GM21529 (cell line): ENCODE data around the gene B9D2.
A peak's percentile ranks its signal among the peaks of the same experiment; 100 is the strongest.

Experiments used
- ATAC-seq: cut with Tn5 transposase; IDR thresholded peaks from one replicate; pipeline ENCODE4 v1.9.1; 2021; ENCODE audit not compliant: unreplicated experiment

Gene B9D2

GRCh38 chr19:41330481-41330880 is 33.5 kb downstream of the B9D2 start:
- ATAC-seq: no peak

GRCh38 chr19:41328842-41329225 is 35.1 kb downstream of the B9D2 start:
- no peak for ATAC-seq

GRCh38 chr19:41328157-41328841 is 35.6 kb downstream of the B9D2 start:
- no peak for ATAC-seq

- ATAC-seq: peak; percentile 46
Observed at GRCh38 chr19:41327576-41328156, 36.3 kb downstream of the B9D2 start.

- no peak for ATAC-seq
Observed at GRCh38 chr19:41327076-41327575, 36.8 kb downstream of the B9D2 start.

- ATAC-seq: no peak
Observed at GRCh38 chr19:41325947-41326706, 37.8 kb downstream of the B9D2 start.

GRCh38 chr19:41325640-41325946 is 38.4 kb downstream of the B9D2 start:
- no peak for ATAC-seq

GRCh38 chr19:41324921-41325639 is 38.9 kb downstream of the B9D2 start:
- ATAC-seq: no peak

- no peak for ATAC-seq
Observed at GRCh38 chr19:41324231-41324702, 39.7 kb downstream of the B9D2 start.

- no peak for ATAC-seq
Observed at GRCh38 chr19:41323430-41324125, 40.4 kb downstream of the B9D2 start.

GRCh38 chr19:41323023-41323422 is 40.9 kb downstream of the B9D2 start:
- no peak for ATAC-seq

- ATAC-seq: no peak
Observed at GRCh38 chr19:41322451-41322850, 41.5 kb downstream of the B9D2 start.

- no peak for ATAC-seq
Observed at GRCh38 chr19:41321600-41322270, 42.2 kb downstream of the B9D2 start.

- no peak for ATAC-seq
Observed at GRCh38 chr19:41321204-41321599, 42.7 kb downstream of the B9D2 start.

GRCh38 chr19:41320568-41320967 is 43.4 kb downstream of the B9D2 start:
- ATAC-seq: no peak

GRCh38 chr19:41320185-41320518 is 43.8 kb downstream of the B9D2 start:
- no peak for ATAC-seq

- no peak for ATAC-seq
Observed at GRCh38 chr19:41319500-41320184, 44.3 kb downstream of the B9D2 start.

- ATAC-seq: no peak
Observed at GRCh38 chr19:41318696-41319499, 45.1 kb downstream of the B9D2 start.

GRCh38 chr19:41316306-41316920 is 47.5 kb downstream of the B9D2 start:
- no peak for ATAC-seq
